NCI-H1048 (cell line): Measurements from ENCODE around the gene SPRTN.

Experiments used
- DNase-seq: peaks from one replicate; lab custom pipeline; 2025; lab: John Stamatoyannopoulos, UW

Gene SPRTN, protein sequence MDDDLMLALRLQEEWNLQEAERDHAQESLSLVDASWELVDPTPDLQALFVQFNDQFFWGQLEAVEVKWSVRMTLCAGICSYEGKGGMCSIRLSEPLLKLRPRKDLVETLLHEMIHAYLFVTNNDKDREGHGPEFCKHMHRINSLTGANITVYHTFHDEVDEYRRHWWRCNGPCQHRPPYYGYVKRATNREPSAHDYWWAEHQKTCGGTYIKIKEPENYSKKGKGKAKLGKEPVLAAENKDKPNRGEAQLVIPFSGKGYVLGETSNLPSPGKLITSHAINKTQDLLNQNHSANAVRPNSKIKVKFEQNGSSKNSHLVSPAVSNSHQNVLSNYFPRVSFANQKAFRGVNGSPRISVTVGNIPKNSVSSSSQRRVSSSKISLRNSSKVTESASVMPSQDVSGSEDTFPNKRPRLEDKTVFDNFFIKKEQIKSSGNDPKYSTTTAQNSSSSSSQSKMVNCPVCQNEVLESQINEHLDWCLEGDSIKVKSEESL

DNA sequence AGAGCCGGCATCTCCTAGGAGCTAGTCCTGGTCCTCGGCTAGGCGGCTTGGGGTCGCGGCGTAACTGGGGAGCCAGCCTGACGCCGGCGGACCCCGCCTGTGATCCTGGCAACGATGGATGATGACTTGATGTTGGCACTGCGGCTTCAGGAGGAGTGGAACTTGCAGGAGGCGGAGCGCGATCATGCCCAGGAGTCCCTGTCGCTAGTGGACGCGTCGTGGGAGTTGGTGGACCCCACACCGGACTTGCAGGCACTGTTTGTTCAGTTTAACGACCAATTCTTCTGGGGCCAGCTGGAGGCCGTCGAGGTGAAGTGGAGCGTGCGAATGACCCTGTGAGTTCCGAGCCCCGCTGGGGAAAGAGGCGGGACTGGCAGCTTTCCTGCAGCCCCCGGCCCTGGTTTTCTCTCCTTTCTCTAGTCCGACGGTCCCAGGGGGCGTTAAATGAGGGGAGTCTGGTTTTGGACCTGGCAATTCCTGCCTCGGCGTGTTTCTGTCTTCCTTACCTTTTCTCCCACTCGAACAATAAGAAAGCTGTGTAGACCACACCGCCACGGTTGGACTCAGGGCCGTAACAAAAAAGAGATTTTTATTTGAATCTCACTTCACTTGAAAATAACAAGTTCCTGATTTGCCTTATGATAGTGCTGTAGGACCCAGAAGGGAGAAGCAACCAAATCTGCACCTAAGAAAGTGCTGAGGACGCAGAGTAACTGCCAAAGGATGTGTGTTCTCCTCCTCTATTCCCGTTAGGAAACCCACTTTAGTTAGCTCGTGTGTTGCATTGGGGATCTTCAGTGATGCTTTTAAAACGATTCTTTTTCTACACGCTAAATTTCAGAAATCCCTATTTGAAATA lies at the start of gene SPRTN:
TSS of gene SPRTN (plus strand) at position 24 of the 859 bp plus-strand sequence. CDS start at position 115, 91 bp downstream.
- no peak for DNase-seq

DNA sequence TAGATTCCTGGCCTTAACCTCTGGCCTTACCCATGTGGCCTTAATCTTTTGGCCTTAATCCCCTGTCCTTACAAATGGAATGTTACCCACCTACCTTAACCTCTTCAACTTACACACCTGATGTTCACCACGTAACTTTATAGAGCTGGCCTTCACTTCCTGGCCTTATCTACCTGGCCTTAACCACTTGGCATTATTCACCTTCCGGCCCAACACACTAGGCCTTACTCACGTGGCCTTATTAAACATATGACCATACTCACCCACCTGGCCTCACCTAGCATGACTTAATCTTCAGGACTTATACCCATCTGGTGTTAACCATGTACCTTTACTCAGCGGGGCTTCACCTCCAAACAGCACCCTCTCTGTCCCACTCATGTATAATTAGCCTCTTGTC lies 42.2 kb upstream of the SPRTN start:
- no peak for DNase-seq

DNA sequence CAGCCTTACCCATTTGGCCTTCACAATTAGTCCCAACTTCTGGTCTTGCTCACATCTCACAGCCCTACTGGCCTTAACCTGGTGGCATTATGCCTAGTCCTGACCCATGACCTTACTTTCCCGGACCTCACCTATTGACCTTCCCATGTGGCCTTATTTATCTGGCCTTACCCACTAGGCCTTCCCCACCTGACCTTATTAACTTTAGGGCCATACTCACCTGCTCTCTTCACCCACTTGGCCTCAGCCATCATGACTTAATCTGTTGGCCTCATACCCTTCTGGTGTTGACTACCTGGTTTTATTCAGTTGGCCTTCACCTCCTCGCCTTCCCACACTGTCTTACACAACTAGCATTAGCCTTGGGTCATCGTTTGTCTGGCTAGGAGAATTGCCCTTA lies 36.1 kb upstream of the SPRTN start:
- no peak for DNase-seq

DNA sequence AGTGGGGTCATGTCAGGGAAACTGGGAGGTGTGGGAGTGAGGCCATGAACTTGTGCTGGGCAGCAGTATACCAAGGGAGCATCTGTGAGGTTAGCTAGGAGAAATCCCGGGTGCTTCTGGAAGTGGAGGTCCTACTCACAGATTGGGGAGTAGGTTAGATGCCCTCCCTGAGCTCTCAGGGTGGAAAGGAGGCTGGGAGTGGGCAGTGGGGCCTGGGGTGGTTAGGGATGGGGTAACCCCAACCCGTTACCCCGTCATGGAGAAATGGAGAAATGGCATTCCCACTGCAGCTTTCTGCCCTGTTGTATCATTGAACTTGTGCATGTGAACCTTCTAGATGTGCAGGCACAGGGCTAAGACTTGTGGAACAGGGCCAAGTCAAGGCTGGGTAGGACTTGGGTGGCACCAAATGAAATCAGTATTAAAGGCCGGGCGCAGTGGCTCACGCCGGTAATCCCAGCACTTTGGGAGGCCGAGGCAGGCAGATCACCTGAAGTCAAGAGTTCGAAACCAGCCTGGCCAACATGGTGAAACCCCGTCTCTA lies 27.6 kb upstream of the SPRTN start:
- no peak for DNase-seq

DNA sequence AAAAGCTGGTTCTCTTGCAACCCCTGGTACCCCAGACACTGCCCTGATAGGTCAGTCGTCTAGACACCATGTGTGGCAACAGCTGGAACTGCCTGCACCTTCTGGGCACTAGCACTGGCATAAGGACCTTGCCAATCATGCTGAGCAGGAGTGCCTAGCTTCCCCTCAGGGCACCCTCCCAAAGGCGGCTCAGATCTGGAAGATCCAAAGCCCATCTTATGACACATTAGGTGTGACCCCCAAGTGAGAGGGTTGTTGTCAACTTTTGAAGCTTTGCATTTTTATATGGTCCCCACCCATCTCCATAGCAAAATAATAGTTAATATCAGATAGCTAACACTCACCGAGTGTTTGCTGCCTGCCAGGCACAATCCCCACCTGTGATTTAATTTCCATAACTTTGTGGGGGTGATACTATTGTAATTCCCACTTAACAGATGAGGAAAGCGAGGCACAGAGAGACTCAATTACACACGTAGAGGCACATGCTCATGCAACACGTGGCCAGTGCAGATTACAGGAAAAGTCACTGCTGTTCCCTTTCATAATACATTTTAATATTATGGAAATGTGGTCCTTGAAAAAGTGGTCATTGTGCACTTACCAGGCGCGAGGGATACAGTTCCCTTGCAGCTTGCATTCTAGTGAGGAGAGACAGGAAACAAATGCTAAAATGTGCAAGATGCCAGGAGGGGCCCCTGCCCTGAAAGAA lies 26.2 kb upstream of the SPRTN start:
- DNase-seq, result no peak

DNA sequence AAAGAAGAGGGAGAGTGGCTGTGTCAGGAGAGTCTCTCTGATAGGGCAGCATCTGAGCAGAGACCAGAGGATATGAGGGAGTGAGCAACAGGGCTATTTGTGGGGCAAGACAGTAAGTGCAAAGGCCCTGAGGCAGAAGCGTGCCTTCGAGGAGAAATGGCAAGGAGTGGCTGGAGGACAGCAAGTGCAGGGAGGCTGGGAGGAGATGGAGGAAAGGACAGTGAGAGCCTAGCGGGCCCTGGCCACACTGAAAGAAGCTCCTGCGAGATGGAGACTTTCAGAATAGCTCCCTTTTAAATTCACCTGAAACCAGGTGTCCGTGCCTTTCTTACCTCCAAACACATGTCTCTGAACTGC lies 25.7 kb upstream of the SPRTN start:
- DNase-seq, result no peak

DNA sequence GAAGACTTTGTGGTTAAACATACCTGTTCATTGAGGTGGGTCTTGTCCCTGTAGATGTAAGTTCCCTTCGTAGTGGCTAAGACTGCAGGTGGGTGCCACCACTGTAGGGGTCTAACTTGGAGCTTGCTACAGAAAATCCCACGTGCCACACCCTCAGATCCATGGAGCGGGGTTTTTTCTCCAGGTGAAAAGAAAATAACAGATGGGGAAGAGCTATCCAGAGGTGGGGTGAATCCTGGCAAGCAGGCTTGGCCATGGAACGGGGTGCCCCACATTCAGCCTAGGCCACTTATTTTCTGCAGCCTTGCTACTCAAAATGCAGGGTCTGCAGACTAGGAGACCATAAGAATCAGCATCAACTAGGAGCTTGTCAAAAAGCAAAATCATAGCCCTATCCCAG lies 24.4 kb upstream of the SPRTN start:
- DNase-seq, result no peak

DNA sequence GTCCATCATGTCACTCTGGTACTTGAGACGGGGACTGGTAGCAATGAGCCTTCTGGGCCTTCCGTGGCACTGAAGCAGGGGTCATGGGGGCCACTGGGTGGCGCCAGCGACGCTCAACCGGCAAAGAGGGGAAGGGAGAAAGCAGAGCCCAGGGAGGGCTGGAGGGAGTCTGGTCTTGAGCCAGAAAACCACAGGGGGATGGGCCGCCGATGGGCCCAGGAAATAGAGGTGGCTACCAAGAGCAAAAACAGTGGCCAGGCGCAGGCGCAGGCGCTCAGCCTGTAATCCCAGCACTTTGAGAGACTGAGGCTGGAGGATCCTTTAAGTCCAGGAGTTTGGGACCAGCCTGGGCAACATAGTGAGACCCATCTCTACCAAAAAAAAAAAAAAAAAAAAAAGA lies 22.2 kb upstream of the SPRTN start:
- DNase-seq, result no peak

DNA sequence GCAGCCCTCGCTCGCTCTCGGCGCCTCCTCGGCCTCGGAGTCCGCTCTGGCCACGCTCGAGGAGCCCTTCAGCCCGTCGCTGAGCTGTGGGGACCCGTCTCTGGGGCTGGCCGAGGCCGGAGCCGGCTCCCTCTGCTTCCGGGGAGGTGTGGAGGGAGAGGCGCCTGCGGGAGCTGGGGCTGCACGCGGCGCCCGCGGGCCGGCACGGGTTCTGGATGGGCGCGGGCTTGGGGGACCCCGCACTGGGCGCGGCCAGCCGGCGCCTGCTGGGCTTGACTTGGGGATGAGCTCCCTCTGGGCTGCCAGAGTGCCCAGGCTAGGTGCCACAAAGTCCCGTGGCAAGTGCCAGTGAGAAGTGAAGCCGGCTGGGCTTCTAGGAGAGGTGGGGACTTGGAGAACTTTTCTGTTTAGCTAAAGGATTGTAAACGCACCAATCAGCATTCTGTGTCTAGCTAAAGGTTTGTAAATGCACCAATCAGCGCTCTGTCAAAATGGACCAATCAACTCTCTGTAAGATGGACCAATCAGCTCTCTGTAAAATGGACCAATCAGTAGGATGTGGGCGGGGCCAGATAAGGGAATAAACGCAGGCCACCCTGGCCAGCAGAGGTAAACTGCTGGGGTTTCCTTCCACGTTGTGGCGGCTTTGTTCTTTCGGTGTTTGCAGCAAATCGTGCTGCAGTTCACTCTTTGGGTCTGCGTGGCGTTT lies 20.6 kb upstream of the SPRTN start:
- DNase-seq, result no peak

DNA sequence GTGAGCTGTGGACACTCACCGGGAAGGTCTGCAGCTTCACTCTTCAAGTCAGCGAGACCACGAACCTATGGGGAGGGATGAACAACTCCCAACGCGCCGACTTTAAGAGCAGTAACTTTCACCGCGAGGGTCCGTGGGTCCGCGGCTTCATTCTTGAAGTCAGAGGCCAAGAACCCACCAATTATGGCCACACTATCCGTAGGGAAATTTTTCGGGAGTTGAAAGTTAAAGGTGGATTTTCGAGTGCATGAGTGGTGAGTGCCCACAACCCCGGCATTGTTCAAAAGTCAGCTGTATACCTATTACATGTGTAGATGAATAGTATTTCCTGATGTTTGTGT lies 20.1 kb upstream of the SPRTN start:
- no peak for DNase-seq

DNA sequence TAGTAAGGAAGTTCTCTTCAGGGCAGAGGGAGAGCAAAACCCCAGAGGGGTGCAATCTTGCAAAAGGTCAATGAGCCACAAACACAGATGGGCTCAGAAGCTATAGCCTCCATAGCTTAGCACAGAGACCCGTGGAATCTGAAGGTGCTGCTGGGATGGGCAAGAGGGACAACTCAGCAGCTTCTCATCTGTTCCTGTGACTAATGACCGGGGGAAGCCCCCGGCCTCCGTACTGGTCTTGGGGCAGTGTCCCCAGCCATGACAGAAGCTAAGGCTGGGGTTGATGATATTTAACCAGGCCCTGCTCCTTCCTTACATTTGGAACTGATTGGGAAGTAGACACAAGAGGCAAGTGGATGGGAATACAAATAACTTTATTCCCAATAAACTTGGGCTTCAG lies 19.5 kb upstream of the SPRTN start:
- DNase-seq, result no peak

DNA sequence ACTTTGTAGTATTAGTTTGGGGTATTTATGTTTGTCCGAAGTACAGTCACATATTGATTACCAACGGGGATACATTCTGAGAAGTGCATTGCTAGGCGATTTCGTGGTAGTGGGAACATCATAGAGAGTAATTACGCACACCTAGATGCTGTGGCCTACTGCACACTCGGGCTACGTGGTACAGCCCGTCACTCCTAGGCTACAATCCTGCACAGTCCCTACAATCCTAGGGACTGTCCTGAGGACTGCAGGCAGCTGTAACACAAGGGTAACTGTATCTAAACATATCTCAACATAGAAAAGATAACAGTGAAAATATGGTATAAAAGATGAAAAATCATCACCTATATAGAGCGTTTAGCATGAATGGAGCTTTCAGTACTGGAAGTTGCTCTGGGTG lies 19.0 kb upstream of the SPRTN start:
- no peak for DNase-seq

DNA sequence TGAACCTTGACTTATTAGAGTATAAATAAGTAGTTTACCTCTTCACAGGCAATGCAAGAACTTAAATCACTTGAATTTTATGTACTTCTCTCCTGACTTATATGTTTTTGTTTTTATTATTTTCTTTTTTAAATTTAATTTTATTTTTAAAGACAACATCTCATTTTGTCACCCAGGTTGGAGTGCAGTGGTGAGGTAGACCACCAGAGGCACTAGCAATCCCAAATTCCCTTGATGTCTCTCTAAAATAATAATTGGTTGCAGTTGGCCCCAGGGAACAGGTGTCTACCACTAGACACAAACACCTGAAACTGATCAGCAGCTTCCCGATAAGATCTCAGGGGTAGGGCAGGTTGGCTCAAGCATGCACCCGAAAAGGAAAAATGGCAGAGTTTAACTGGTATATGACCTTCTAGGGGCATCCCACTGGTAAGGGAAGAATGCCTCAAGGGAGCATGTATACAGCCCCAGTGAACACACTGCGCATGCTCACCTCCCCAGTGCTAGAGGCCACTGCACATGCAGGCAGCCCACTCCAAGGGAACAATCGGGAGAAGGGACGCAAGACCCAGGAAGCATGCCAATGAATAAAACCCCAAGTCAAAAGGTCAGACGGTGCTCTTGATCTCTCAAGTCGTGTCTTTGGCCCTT lies 15.1 kb upstream of the SPRTN start:
- DNase-seq, result no peak

DNA sequence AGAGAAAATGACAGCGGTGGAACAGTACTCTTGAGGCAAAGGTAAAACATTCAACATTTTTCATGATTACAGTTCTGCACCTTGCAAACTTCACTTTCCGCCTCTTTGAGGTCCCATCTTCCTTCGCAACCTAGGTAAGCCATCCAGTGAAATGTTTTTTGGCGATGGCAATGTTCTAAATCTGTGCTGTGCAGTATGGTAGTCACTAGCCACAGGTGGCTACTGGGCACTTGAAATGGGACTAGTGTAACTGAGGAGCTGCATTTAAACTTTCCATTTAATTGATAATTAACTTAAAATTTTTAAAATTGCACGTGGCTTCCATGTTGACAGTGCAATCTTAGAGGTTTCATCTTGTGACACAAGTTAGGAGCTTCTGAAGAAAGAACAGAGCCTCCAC lies 13.4 kb upstream of the SPRTN start:
- no peak for DNase-seq

DNA sequence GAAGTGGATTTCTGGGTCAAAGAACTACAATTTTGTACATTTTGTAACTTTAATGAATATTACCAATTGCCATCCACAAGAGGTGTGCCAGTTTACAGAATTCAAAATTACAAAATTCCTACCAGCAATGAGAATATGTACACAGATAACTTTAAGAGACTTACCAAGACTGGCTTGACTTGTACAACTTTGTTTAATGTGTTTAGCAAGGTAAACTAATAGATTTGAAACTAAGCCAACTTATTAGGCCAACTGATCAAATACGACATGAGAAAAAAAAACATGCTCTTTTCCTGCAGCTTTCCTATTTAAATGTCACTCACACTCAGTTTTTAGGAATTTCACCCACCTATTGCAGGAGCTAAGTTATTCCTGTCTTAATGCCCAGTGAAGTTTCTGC lies 11.8 kb upstream of the SPRTN start:
- no peak for DNase-seq

DNA sequence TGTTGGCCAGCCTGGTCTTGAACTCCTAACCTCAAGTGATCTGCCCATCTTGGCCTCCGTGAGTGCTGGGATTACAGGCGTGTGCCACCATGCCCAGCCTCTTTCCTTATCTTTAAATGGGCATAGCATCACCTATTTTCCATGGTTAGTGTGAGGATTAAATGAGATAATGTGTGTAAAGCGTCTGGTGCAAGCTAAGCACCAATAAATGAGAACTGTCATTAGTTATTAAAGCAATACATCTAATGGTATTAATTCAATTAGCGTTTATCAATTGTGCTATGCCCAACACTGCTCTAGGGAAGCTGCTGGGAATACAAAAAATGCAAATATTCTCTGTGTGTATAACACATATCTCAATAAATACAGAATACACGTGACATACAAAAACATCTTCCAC lies 10.5 kb upstream of the SPRTN start:
- DNase-seq, result no peak

DNA sequence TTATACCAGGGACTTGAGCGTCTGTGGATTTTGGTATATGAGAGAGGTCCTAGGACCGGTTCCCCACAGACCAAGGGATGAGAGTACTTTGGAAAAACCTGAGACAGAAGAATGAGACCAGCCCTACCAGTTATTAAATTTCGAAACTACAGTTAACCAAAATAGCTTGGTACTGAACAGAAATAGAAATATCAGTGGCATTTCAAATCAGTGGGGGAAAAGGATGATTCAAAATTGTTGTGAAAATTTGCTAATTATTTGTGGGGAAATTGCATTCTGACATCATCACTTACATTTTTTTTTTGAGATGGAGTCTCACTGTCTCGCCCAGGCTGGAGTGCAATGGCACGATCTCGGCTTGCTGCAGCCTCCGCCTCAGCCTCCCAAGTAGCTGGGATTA lies 8.6 kb upstream of the SPRTN start:
- DNase-seq, result no peak

DNA sequence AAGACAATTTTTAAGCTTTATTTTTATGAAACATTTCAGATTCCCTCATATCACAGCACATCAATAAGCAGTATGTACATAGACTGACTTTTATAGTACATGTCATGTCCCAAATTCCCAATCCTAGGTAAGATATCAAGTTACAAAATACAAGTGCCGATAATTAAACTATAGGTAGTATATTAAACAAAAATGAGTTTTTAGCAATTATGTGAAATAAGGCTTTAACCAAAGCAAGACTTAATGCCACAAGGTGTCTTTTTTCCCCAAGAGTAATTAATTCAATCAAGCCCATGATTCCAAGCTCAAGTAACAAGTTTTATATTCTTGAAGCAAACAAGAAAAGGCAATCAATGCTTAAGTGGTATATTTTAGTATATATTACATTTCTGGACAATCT lies 5.3 kb upstream of the SPRTN start:
- DNase-seq, result no peak

DNA sequence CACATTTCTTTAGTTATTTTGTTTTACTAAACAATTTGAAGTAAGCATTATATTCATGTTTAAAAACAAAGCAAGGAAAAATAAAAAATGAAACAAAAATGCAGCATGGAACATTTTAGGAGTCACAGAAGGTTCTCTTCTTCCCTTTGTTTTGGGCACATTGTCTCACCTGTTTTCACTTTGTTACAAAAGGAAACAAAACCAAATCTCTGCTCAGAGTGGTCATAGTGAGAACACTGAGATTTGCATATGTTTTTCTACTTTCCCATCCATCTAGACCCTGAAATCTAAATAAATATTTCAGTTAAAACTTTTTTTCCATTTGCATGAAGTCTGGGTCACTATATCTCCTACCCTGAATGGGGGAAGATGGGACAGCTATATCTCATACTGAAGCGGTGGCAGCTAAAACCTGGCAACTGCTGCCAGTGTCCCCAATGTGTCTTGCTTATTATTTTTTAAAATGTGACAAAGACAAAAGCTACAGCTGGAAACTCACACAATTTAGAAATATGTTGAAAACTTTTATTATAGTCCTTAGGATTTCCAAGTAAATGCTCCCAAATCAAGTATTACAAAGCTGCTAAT lies 3.9 kb upstream of the SPRTN start:
- no peak for DNase-seq

DNA sequence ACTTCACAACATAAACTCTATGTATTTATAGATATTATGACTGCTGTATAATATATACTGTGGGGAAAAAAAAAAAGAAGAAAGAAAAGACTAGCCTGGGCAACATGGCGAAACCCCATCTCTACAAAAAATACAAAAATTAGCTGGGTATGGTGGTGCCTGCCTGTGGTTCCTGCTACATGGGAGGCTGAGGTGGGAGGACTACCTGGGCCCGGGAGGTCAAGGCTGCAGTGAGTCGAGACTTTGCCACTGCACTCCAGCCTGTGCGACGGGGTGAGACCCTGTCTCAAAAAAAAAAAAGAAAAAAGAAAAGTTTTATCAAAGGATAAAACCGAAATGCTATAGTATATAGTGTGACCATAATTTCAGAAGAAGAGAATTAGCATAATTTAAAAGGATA lies 3.1 kb upstream of the SPRTN start:
- no peak for DNase-seq
